Sigmoid colon (tissue), 7 donors: ENCODE results near the gene PTPN2. TPM values are rescaled to one million over a fixed set of nuclear protein-coding genes. Genes with fewer than 3 reads are reported as not detected.

Experiments
- DNase-seq: peaks from one replicate; pipeline ENCODE4 v3.0.0-alpha.2; 2019
- H3K27ac ChIP-seq, 4 donors: fragments of 200-600 bp; sonication (generic); one replicate each; pipeline ENCODE4 v1.5.1; 2016 to 2019; ENCODE audit warnings: mild to moderate bottlenecking in 1 of 4
- H3K27me3 ChIP-seq, 3 donors: fragments of 200-600 bp; sonication (generic); one replicate each; pipeline ENCODE4 v1.5.1; 2019; ENCODE audit warnings: mild to moderate bottlenecking in 1 of 3
- H3K36me3 ChIP-seq, 4 donors: fragments of 200-600 bp; sonication (generic); one replicate each; pipeline ENCODE4 v1.5.1; 2016 to 2019
- H3K4me1 ChIP-seq, 4 donors: fragments of 200-600 bp; sonication (generic); one replicate each; pipeline ENCODE4 v1.5.1; 2017 to 2019
- H3K4me3 ChIP-seq, 4 donors: fragments of 200-600 bp; sonication (generic); one replicate each; pipeline ENCODE4 v1.5.1; 2017 to 2019; ENCODE audit warnings: mild to moderate bottlenecking in 2 of 4, moderate library complexity in 1 of 4
- H3K9me3 ChIP-seq, 4 donors: fragments of 200-600 bp in 3 of 4; sonication (generic) in 3 of 4; one replicate each; pipeline versions ENCODE4 v1.5.1 to v1.6.1; 2013 to 2019
- EP300 ChIP-seq, 4 donors: sonication (generic); formaldehyde crosslinking; IDR thresholded peaks; one replicate each; pipeline ENCODE4 v1.6.1; 2017; ENCODE audit warnings: antibody characterized with exemption in 4 of 4
- POLR2A ChIP-seq, 2 donors: fragments of 450-650 bp; IDR thresholded peaks; one replicate each; pipeline ENCODE4 v1.6.1; 2016; ENCODE audit warnings: antibody characterized with exemption in 2 of 2, mild to moderate bottlenecking in 2 of 2, moderate library complexity in 2 of 2
- POLR2AphosphoS5 ChIP-seq, 4 donors: sonication (generic); formaldehyde crosslinking; IDR thresholded peaks; one replicate each; pipeline ENCODE4 v1.6.1; 2017; ENCODE audit warnings: antibody characterized with exemption in 4 of 4
- WGBS, 2 donors: extraction: QIAGEN DNeasy Blood & Tissue Kit; methylation state at CpG; one replicate each; pipeline ENCODE4 v1.1.7; 2013; 5-methylcytosine and 5-hydroxymethylcytosine counted together
- intact Hi-C: fragments of 100-400 bp; cut with DNase I; formaldehyde crosslinking; loops from one replicate; pipeline ENCODE4 v1.15.1; 2023
- polyA plus RNA-seq, 3 donors: library from polyadenylated mRNA; stranded (reverse); fragments of 200-250 nt; gene quantifications; one replicate each; pipeline ENCODE4 v1.2.3, GENCODE V29; 2013
- total RNA-seq, 4 donors: library from RNA; depleted of rRNA; stranded (reverse); fragments of >200 nt; gene quantifications; one replicate each; pipeline ENCODE4 v1.1.0, GENCODE V29; 2016
- TF ChIP-seq, protein P1 (sequence below), 4 experiments: fragments of 450-650 bp in 3 of 4; fragments of 200-600 bp in 1 of 4; IDR thresholded peaks; one replicate each; pipeline ENCODE4 v1.5.1; 2016 to 2019; ENCODE audit warnings: antibody characterized with exemption in 4 of 4, mild to moderate bottlenecking in 3 of 4, moderate library complexity in 2 of 4
- donor health status: healthy with polysubstance abuse.
- donor health status: Bipolar disorder and iron deficiency.
- donor health status: healthy.

The PTPN2 gene
- total and polyA plus RNA-seq, 7 donors: 20.0 to 43.1 (median 31.0) TPM

DNA sequence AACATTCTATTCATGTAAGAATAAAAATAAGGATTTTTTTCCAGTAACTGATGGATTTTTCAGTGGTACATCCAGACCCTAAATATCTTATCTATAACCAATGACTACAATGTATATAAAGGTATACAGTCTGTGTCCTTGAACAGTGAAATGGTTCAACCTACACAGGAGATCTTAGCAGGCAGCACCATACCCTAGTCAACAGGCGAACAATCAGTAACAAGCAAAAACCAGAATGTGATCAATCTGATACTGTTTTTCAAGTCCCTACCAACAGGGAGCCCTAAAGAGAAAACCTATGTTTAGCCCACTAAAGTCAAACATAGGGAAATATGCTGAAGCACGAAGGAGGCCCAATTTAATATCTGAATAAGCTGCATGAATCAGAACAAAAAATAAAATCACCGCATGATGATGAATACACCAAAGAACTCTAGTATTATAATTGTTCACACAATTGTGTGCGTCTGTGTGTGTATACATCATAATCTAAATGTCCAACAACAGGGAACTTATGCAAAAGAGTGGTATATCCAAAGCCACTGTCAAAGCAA, 26.0 kb downstream of the PTPN2 start:
- H3K4me3 ChIP-seq: no peak overlapping the region
- WGBS, 2 donors: 92 to 93% methylated on average over 4 of the region's 4 CpGs
- TF ChIP-seq POLR2AphosphoS5 (IDR thresholded peaks at IDR 0.05): no peak
- TF ChIP-seq EP300 (IDR thresholded peaks at IDR 0.05): no peak
- TF ChIP-seq, protein P1, sequence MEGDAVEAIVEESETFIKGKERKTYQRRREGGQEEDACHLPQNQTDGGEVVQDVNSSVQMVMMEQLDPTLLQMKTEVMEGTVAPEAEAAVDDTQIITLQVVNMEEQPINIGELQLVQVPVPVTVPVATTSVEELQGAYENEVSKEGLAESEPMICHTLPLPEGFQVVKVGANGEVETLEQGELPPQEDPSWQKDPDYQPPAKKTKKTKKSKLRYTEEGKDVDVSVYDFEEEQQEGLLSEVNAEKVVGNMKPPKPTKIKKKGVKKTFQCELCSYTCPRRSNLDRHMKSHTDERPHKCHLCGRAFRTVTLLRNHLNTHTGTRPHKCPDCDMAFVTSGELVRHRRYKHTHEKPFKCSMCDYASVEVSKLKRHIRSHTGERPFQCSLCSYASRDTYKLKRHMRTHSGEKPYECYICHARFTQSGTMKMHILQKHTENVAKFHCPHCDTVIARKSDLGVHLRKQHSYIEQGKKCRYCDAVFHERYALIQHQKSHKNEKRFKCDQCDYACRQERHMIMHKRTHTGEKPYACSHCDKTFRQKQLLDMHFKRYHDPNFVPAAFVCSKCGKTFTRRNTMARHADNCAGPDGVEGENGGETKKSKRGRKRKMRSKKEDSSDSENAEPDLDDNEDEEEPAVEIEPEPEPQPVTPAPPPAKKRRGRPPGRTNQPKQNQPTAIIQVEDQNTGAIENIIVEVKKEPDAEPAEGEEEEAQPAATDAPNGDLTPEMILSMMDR (IDR thresholded peaks at IDR 0.05): no peak
- TF ChIP-seq POLR2A (IDR thresholded peaks at IDR 0.05): no peak
- no peak overlapping the region for H3K27ac ChIP-seq
- no peaks in the 10 kb centered on the region for H3K27me3 ChIP-seq
- H3K9me3 ChIP-seq: no peaks in the 10 kb centered on the region
- intact Hi-C loops: no loop called here
- peaks cover 0 to 7% (median 0%) of the 10 kb centered on the region in 4 donors for H3K36me3 ChIP-seq
- no peak for DNase-seq
- H3K4me1 ChIP-seq: no peaks in the 10 kb centered on the region

- intact Hi-C loops: no loop called here
- WGBS, 2 donors: 58 to 70% methylated on average over 6 of the region's 6 CpGs
Observed at GRCh38 chr18:12857215-12857905, 26.7 kb downstream of the PTPN2 start.

DNA sequence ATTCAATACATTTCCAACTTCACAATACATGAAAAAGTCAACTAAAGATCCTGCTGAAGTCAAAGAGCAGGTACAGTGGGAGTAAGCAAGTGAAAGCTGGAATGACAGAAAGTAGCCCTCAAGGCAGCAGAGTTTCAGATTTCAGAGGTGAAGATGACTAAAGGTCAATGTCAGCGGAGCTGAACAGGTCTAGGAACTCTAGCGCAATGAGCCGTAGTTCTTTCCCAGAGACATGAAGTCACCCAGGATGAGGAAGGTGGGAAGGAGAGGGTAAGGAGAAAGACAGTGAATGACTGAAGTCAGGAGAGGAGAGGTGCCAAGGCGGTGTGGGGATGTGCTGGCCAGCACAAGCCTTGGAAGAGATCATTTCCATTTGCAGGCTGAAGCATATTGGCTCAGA, 28.1 kb downstream of the PTPN2 start:
- Histone ChIP-seq H3K27ac (no peak overlapping the region), H3K4me3 (no peak overlapping the region), H3K4me1 (no peaks in the 10 kb centered on the region), H3K36me3 (peaks cover 0 to 7% (median 0%) of the 10 kb centered on the region in 4 donors), H3K27me3 (no peaks in the 10 kb centered on the region), H3K9me3 (no peaks in the 10 kb centered on the region)
- 97 to 98% methylated on average over 4 of the region's 4 CpGs for WGBS, 2 donors
- intact Hi-C loops: no loop called here
- no peak for DNase-seq
- TF ChIP-seq POLR2AphosphoS5 (IDR thresholded peaks at IDR 0.05) (no peak), POLR2A (IDR thresholded peaks at IDR 0.05) (no peak), EP300 (IDR thresholded peaks at IDR 0.05) (no peak)
- TF ChIP-seq, protein P1 (IDR thresholded peaks at IDR 0.05): no peak

More at GRCh38 chr18:12857215-12857905, 26.7 kb downstream of the PTPN2 start:
- Histone ChIP-seq H3K9me3 (no peaks in the 10 kb centered on the region), H3K4me3 (no peak overlapping the region), H3K4me1 (no peaks in the 10 kb centered on the region), H3K36me3 (peaks cover 0 to 7% (median 0%) of the 10 kb centered on the region in 4 donors), H3K27ac (no peak overlapping the region), H3K27me3 (no peaks in the 10 kb centered on the region)
- TF ChIP-seq EP300 (IDR thresholded peaks at IDR 0.05) (no peak), POLR2AphosphoS5 (IDR thresholded peaks at IDR 0.05) (no peak), POLR2A (IDR thresholded peaks at IDR 0.05) (no peak)
- TF ChIP-seq, protein P1 (IDR thresholded peaks at IDR 0.05): no peak
- DNase-seq: no peak

GRCh38 chr18:12852566-12853315, 31.3 kb downstream of the PTPN2 start:
- no peaks in the 10 kb centered on the region for H3K27me3 ChIP-seq
- no peak for DNase-seq
- intact Hi-C loops: no loop called here
- H3K36me3 ChIP-seq: peaks cover 0 to 7% (median 0%) of the 10 kb centered on the region in 4 donors
- H3K9me3 ChIP-seq: no peaks in the 10 kb centered on the region
- H3K4me1 ChIP-seq: no peaks in the 10 kb centered on the region
- TF ChIP-seq, protein P1 (IDR thresholded peaks at IDR 0.05): no peak
- TF ChIP-seq POLR2A (IDR thresholded peaks at IDR 0.05) (no peak), EP300 (IDR thresholded peaks at IDR 0.05) (no peak), POLR2AphosphoS5 (IDR thresholded peaks at IDR 0.05) (no peak)
- H3K27ac ChIP-seq: no peak overlapping the region
- no peak overlapping the region for H3K4me3 ChIP-seq
- 95% methylated on average over 7 of the region's 7 CpGs for WGBS, 2 donors
